HFF-Myc (cell line): ENCODE results near the gene CYP24A1.

Source experiments
- DNase-seq: peaks from one replicate; pipeline ENCODE4 v3.0.0-alpha.2; 2011; ENCODE audit warnings: low read depth; ENCODE audit errors: extremely low read depth
- H3K4me3 ChIP-seq: replicated peaks from 2 replicates; pipeline ENCODE4 v1.5.1; 2011; ENCODE audit warnings: low read depth, mild to moderate bottlenecking, control low read depth, low read length
- CTCF ChIP-seq: IDR thresholded peaks from 2 replicates; pipeline ENCODE4 v1.5.1; 2012; ENCODE audit warnings: mild to moderate bottlenecking, low read depth, low read length, control low read depth; ENCODE audit errors: missing control alignments

CYP24A1 gene

GRCh38 chr20:54156522-54156921, 17.3 kb downstream of the CYP24A1 start:
- no peak for DNase-seq

GRCh38 chr20:54155736-54156317, 18.0 kb downstream of the CYP24A1 start:
- H3K4me3 ChIP-seq: no peak overlapping the region
- TF ChIP-seq CTCF: no peak
- DNase-seq: no peak

More at GRCh38 chr20:54156522-54156921, 17.3 kb downstream of the CYP24A1 start:
- no peak overlapping the region for H3K4me3 ChIP-seq
- no peak for TF ChIP-seq CTCF

- no peak overlapping the region for H3K4me3 ChIP-seq
- TF ChIP-seq CTCF: no peak
- DNase-seq: no peak
These were observed 19.3 kb downstream of the CYP24A1 start for GRCh38 chr20:54154439-54154838.

- no peak overlapping the region for H3K4me3 ChIP-seq
- no peak for TF ChIP-seq CTCF
- no peak for DNase-seq
These were observed 19.9 kb downstream of the CYP24A1 start for GRCh38 chr20:54153847-54154246.

DNA sequence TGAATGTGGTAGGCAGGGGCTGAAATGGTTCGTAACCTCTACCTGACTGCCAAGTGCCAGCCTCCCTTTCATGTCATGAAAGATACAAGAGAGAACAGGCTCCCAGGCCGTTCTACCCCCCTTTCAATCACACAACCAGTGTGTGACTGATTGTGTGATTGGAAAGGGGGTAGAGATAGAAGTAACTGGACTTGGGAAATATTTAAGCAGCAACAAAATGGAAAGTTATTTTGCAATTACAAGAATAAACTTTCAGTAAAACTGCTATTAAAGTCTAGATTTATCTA, 20.8 kb downstream of the CYP24A1 start:
- DNase-seq: no peak
- H3K4me3 ChIP-seq: no peak overlapping the region
- TF ChIP-seq CTCF: no peak

DNA sequence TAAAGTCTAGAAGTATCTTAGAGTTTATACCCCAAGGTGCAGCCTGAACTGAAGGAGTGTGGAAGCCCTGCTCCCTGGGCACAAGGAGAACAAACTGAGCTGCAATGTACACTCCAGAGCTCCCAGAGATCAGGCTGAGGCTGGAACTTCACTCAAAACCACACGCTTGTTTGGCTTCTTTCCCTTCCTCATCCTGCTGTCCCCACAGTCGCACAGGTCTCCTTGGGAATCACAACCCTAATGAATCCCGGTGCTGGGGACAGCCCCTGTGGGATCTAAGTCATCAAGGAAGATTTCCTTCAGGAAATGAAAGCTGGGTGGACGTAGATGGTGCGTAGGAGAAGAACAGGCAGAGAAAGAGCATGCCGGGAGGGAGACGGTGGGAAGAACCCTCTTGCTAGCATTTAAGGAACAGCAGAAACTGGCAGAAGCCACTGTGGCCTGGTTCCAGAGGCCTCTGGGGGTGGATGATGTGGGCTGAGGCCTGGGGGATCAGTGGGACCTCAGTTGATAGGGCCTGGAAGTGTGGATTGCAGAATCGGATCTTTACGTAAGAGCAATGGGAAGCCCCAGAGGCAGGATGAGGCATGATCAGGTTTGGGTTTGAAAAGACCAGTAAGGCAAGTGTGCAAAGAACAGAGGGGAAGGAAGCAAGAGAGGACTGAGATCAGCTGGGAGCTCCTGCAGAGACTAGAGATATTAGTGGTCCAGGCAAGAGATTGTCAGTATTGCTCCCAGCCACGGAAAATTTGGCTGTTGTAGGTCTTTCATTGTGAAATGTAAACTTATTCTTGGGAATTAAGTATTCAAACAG, 21.4 kb downstream of the CYP24A1 start:
- no peak overlapping the region for H3K4me3 ChIP-seq
- DNase-seq: no peak

More for the DNA sequence above, 21.4 kb downstream of the CYP24A1 start:
- no peak for TF ChIP-seq CTCF
